A673 (cell line): ENCODE results near the gene HOXC10. TPM values are rescaled to one million over a fixed set of nuclear protein-coding genes. Genes with fewer than 3 reads are reported as not detected.

Source experiments
- BruUV-seq: library from RNA; stranded (reverse); fragments of 400-500 nt; replicated peaks from 2 replicates; lab custom pipeline; 2021; lab: Mats Ljungman, UMichigan
- CTCF ChIA-PET: fragments of 300-600 bp; sonication (Branson Sonifier 250); formaldehyde crosslinking; loops from one replicate; lab custom pipeline; 2022; ENCODE audit warnings: antibody characterized with exemption; lab: Charles Lee
- POLR2A ChIA-PET: fragments of 300-600 bp; sonication (Branson Sonifier 250); formaldehyde crosslinking; loops from one replicate; lab custom pipeline; 2022; ENCODE audit warnings: antibody characterized with exemption; ENCODE audit not compliant: low non-redundant PET; lab: Charles Lee
- DNase-seq: peaks from one replicate; pipeline ENCODE4 v3.0.0-alpha.2; 2015; ENCODE audit warnings: low spot score
- H3K27ac ChIP-seq: fragments of 200-600 bp; sonication (generic); 2 replicates; pipeline ENCODE4 v1.5.1; 2016; ENCODE audit warnings: mixed run types, low read depth, mild to moderate bottlenecking, mixed read lengths, antibody characterized with exemption, low read length; ENCODE audit not compliant: poor library complexity, severe bottlenecking
- H3K27me3 ChIP-seq: fragments of 200-600 bp; sonication (generic); replicated peaks from 2 replicates; pipeline ENCODE4 v1.6.1; 2017; ENCODE audit warnings: mixed run types, low read depth, mild to moderate bottlenecking, mixed read lengths, antibody characterized with exemption, low read length; ENCODE audit not compliant: insufficient read depth, poor library complexity
- H3K36me3 ChIP-seq: fragments of 200-600 bp; sonication (generic); 2 replicates; pipeline ENCODE4 v1.6.1; 2016; ENCODE audit warnings: mixed run types, mild to moderate bottlenecking, mixed read lengths, antibody characterized with exemption, low read length; ENCODE audit not compliant: insufficient read depth, poor library complexity, severe bottlenecking
- H3K4me1 ChIP-seq: fragments of 200-600 bp; sonication (generic); 2 replicates; pipeline ENCODE4 v1.6.1; 2017; ENCODE audit warnings: mixed run types, mild to moderate bottlenecking, mixed read lengths, antibody characterized with exemption, low read length; ENCODE audit not compliant: insufficient read depth, poor library complexity, severe bottlenecking
- H3K4me3 ChIP-seq: fragments of 200-600 bp; sonication (generic); 2 replicates; pipeline ENCODE4 v1.5.1; 2016; ENCODE audit warnings: low read depth, mixed run types, mild to moderate bottlenecking, mixed read lengths, low read length; ENCODE audit not compliant: poor library complexity, severe bottlenecking
- H3K9me3 ChIP-seq: fragments of 200-600 bp; sonication (generic); 2 replicates; pipeline ENCODE4 v1.6.1; 2016; ENCODE audit warnings: mixed run types, low read depth, mild to moderate bottlenecking, mixed read lengths, antibody characterized with exemption, low read length; ENCODE audit not compliant: poor library complexity, severe bottlenecking
- EZH2 ChIP-seq: fragments of 200-600 bp; sonication (generic); IDR thresholded peaks from 2 replicates; pipeline ENCODE4 v1.6.1; 2017; ENCODE audit warnings: borderline replicate concordance, low read depth, mild to moderate bottlenecking, mixed read lengths, antibody characterized with exemption, low read length; ENCODE audit not compliant: poor library complexity, severe bottlenecking
- intact Hi-C: fragments of 100-400 bp; cut with micrococcal nuclease; formaldehyde crosslinking; loops from one replicate; pipeline ENCODE4 v1.10.0; 2022; ENCODE audit not compliant: unreplicated experiment
- total RNA-seq: library from RNA; stranded (reverse); gene quantifications from 2 replicates; pipeline ENCODE4 v1.2.3, GENCODE V29; 2021
- TF ChIP-seq, protein P1 (sequence below): fragments of 300-800, 200-600 bp; sonication (generic); conservative IDR thresholded peaks from 2 replicates; pipeline ENCODE4 v1.5.1; 2017; ENCODE audit warnings: low read depth, mild to moderate bottlenecking, antibody characterized with exemption, low read length, moderate library complexity, mixed read lengths

The HOXC10 gene
- total RNA-seq, 1 experiment from 2014 or later: 27.8 TPM

DNA sequence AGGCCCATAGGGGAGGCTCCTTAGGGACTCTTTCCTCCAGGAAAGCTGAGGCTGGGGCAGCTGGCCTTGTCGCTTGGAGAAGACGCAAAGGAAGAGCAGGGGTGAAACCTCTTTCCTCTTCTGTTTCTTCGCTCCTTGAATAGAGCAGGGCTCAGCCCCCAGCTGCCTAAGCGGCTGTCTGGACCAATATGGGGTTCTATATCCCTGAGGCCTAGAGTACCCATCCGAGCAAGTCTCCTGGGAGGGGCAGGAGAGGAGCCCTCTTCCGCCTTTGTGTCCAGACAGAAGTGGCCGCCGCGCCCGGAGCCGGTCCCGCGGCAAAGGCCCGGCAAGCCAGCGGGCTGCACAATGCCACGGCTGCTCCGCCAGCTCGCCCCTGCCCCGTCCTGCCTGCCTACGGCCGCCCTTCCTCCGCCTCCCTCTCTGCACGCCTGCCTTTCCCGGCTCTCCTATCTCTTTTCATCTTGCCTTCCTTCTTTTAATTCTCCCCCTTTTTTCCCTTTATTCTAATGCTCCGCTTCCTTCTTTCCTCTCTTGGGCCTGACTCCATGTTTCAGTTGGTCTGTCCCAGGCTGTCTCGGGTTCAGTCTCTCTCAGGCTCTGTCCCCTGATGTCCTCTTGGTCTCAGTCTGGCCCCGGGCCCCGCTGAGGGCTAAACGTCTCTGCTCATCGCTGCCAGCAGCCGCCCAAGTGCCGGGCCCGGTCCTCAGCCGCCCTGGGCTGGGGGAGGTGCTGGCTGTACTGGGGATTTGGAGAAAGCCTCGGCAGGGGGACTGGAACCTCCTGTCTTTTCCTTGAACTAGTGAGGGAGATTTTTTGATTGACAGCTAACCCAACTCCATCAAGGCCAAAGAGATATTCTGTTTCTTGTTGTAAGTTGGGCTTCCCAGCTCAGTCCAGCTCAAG, 12.5 kb downstream of the HOXC10 start:
- intact Hi-C loops: no loop called here
- Histone ChIP-seq H3K27me3 (no peaks in the 10 kb centered on the region), H3K27ac (peak overlapping the region; percentile 98), H3K36me3 (peaks cover 3% of the 10 kb centered on the region), H3K9me3 (no peaks in the 10 kb centered on the region), H3K4me3 (peak overlapping the region; percentile 70), H3K4me1 (peaks cover 72% of the 10 kb centered on the region)
- ChIA-PET CTCF (interaction anchor here (0.8 to 1.9 kb wide), 3 partner anchors 8 to 12 kb away, joined by 3 to 19 read pairs (median 5); partner anchors contain the start of genes HOXC10 and HOXC8), POLR2A (interaction anchor here (0.6 kb wide), 1 partner anchor 10 kb away, joined by 9 read pairs; no protein-coding TSS in a partner anchor)
- no TSS peak for BruUV-seq
- peak; percentile 56 for DNase-seq
- TF ChIP-seq, protein P1, sequence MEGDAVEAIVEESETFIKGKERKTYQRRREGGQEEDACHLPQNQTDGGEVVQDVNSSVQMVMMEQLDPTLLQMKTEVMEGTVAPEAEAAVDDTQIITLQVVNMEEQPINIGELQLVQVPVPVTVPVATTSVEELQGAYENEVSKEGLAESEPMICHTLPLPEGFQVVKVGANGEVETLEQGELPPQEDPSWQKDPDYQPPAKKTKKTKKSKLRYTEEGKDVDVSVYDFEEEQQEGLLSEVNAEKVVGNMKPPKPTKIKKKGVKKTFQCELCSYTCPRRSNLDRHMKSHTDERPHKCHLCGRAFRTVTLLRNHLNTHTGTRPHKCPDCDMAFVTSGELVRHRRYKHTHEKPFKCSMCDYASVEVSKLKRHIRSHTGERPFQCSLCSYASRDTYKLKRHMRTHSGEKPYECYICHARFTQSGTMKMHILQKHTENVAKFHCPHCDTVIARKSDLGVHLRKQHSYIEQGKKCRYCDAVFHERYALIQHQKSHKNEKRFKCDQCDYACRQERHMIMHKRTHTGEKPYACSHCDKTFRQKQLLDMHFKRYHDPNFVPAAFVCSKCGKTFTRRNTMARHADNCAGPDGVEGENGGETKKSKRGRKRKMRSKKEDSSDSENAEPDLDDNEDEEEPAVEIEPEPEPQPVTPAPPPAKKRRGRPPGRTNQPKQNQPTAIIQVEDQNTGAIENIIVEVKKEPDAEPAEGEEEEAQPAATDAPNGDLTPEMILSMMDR: no peak
- no peak for TF ChIP-seq EZH2

DNA sequence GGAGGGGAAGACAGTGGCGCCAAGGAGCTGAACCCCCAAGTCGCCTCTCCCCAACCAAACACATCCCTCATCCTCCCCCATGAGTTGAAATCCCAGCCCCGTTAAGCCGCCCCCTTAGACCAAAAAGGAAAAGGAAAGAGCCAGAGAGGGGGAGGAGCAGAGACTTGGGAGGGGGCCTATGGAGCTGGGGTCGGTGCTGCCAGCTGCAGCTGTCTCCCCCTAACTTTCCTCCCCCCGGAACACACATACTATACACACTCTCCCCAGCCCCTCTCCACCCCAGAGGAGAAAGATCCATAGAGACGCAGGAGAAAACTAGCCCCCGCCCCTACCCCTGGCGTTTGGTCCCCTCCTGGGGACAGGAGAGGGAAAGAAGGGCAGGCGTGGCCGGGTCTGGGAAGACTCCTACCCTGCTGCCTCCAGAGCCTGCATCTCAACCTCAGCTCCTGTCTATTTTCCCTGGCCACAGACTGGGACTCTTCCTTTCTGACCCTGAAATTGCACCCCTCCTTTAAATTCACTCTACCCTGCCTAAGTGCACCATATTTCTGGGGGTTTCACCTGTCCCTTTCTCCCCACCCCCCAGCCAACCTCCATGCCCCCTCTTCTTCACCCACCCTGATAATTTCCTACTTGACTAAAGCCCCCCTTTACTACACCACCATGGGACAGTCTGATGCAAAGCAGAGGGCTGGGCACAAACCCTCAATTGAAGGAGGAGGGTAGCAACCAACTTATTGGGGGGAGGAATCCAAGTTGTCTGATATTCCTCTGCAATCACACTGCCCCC, 13.4 kb downstream of the HOXC10 start:
- no TSS peak for BruUV-seq
- TF ChIP-seq EZH2: no peak
- TF ChIP-seq, protein P1: no peak
- Histone ChIP-seq H3K9me3 (no peaks in the 10 kb centered on the region), H3K36me3 (peaks cover 9% of the 10 kb centered on the region), H3K27ac (peak overlapping the region; percentile 98), H3K27me3 (no peaks in the 10 kb centered on the region), H3K4me3 (peak overlapping the region; percentile 70), H3K4me1 (peaks cover 72% of the 10 kb centered on the region)
- ChIA-PET CTCF (interaction anchor here (1.8 kb wide), 1 partner anchor 11 kb away, joined by 19 read pairs; the partner anchor contains the start of gene HOXC8), POLR2A (interaction anchor here (0.6 kb wide), 1 partner anchor 10 kb away, joined by 9 read pairs; no protein-coding TSS in a partner anchor)
- DNase-seq: no peak
- intact Hi-C loops: no loop called here

DNA sequence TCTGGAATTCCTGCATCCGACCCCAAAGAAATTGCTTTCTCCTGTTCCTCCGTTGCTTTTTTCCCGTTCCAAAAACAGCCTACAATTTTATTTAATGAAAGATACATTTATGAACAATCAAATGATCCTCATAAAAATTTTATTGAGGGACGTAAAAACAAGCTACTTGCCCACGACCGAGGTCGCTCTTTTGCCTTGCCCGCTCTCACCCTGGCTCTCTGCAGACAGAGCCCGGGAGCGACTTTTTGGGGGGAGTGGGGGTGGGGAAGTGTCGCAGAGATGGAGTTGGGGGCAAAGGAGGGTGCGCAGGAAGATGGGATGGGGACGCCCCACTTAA, 13.9 kb downstream of the HOXC10 start:
- ChIA-PET POLR2A (interaction anchor here (1.1 kb wide), 1 partner anchor 11 kb away, joined by 5 read pairs; no protein-coding TSS in a partner anchor), CTCF (interaction anchor here (0.5 to 1.8 kb wide), 2 partner anchors 10 to 702 kb away, joined by 3 to 19 read pairs; partner anchors contain the start of gene HOXC8)
- intact Hi-C loops: no loop called here
- peak overlapping the region; percentile 98 for H3K27ac ChIP-seq
- TF ChIP-seq, protein P1: peak; percentile 28; the same call in 1 of the 2 replicates
- no peak for TF ChIP-seq EZH2
- H3K4me1 ChIP-seq: peaks cover 70% of the 10 kb centered on the region
- H3K4me3 ChIP-seq: peak overlapping the region; percentile 70
- H3K27me3 ChIP-seq: no peaks in the 10 kb centered on the region
- no peak for DNase-seq
- H3K36me3 ChIP-seq: peaks cover 9% of the 10 kb centered on the region
- no peaks in the 10 kb centered on the region for H3K9me3 ChIP-seq
- BruUV-seq: TSS peak; percentile 20
